AG04450 (cell line): Measurements from ENCODE around the gene DBNDD2. TPM values are rescaled to one million over a fixed set of nuclear protein-coding genes. Genes with fewer than 3 reads are reported as not detected.

Experiments used
- CTCF ChIA-PET: fragments of 300-600, 350-600 bp; formaldehyde crosslinking; extraction: SDS; loops from one replicate; lab custom pipeline; 2022; ENCODE audit warnings: antibody characterized with exemption, inconsistent platforms; lab: Charles Lee
- POLR2A ChIA-PET: fragments of 350-600 bp; formaldehyde crosslinking; extraction: SDS; loops from one replicate; lab custom pipeline; 2021; ENCODE audit warnings: antibody characterized with exemption, inconsistent platforms; lab: Yijun Ruan, JAX
- DNase-seq: peaks from one replicate; pipeline ENCODE4 v3.0.0-alpha.2; 2011; ENCODE audit warnings: low read depth, low spot score
- H3K27ac ChIP-seq: one replicate; pipeline ENCODE4 v1.5.1; 2012; ENCODE audit warnings: low read depth, low read length, control low read depth
- H3K27me3 ChIP-seq: one replicate; pipeline ENCODE4 v1.6.0; 2012; ENCODE audit warnings: low read length; ENCODE audit not compliant: control insufficient read depth, insufficient read depth
- H3K4me3 ChIP-seq: 2 replicates; pipeline ENCODE4 v1.5.1; 2011; ENCODE audit warnings: mild to moderate bottlenecking, low read depth, low read length, control low read depth
- H3K9me3 ChIP-seq: 2 replicates; pipeline ENCODE4 v1.5.1; 2012; ENCODE audit warnings: low read length; ENCODE audit not compliant: control insufficient read depth, insufficient read depth
- CTCF ChIP-seq: IDR thresholded peaks from 2 replicates; pipeline ENCODE4 v1.5.1; 2011; ENCODE audit warnings: low read depth, low read length, control low read depth, inconsistent platforms
- polyA plus RNA-seq: library from polyadenylated mRNA; depleted of rRNA; stranded (reverse); fragments of >200 nt; gene quantifications from 2 replicates; pipeline ENCODE4 v1.2.3, GENCODE V29; 2011

Gene DBNDD2
- polyA plus RNA-seq, 1 experiment: 13.8 TPM

- POLR2A ChIA-PET: interaction anchor here (0.8 to 1.5 kb wide), 2 partner anchors 30 to 44 kb away, joined by 3 to 4 read pairs; partner anchors contain the start of gene SYS1
- TF ChIP-seq CTCF: no peak
- CTCF ChIA-PET: interaction anchor here (0.9 to 2.3 kb wide), 5 partner anchors 12 to 70 kb away, joined by 3 to 14 read pairs (median 4); partner anchors contain the start of gene SYS1
- Histone ChIP-seq H3K27ac (no peak overlapping the region), H3K9me3 (no peaks in the 10 kb centered on the region), H3K27me3 (no peaks in the 10 kb centered on the region), H3K4me3 (peak overlapping the region; percentile 70)
- no peak for DNase-seq
Measured at GRCh38 chr20:45406260-45407066, 1.6 kb upstream of the DBNDD2 start.

GRCh38 chr20:45407067-45407745, 883 bp upstream of the DBNDD2 start:
- CTCF ChIA-PET: interaction anchor here (0.6 to 2.3 kb wide), 6 partner anchors 11 to 253 kb away, joined by 3 to 14 read pairs (median 4); partner anchors contain the start of gene SYS1

GRCh38 chr20:45408646-45409213, 641 bp downstream of the DBNDD2 start:
- Histone ChIP-seq H3K9me3 (no peaks in the 10 kb centered on the region), H3K27me3 (no peaks in the 10 kb centered on the region), H3K27ac (no peak overlapping the region), H3K4me3 (no peak overlapping the region)
- TF ChIP-seq CTCF: no peak
- ChIA-PET POLR2A (no interaction called here), CTCF (interaction anchor here (2.1 to 2.3 kb wide), 2 partner anchors 28 to 35 kb away, joined by 10 to 14 read pairs; no protein-coding TSS in a partner anchor)
- DNase-seq: no peak

More at GRCh38 chr20:45407067-45407745, 883 bp upstream of the DBNDD2 start:
- POLR2A ChIA-PET: interaction anchor here (0.8 to 1.5 kb wide), 2 partner anchors 29 to 44 kb away, joined by 3 to 4 read pairs; partner anchors contain the start of gene SYS1
- no peaks in the 10 kb centered on the region for H3K27me3 ChIP-seq
- no peak for DNase-seq
- no peak overlapping the region for H3K27ac ChIP-seq
- peak overlapping the region; percentile 70 for H3K4me3 ChIP-seq
- no peaks in the 10 kb centered on the region for H3K9me3 ChIP-seq
- TF ChIP-seq CTCF: no peak

- CTCF ChIA-PET: interaction anchor here (0.7 to 0.9 kb wide), 2 partner anchors 36 to 361 kb away, joined by 3 read pairs; no protein-coding TSS in a partner anchor
- Histone ChIP-seq H3K4me3 (no peak overlapping the region), H3K27me3 (no peaks in the 10 kb centered on the region), H3K27ac (no peak overlapping the region), H3K9me3 (no peaks in the 10 kb centered on the region)
- DNase-seq: no peak
- POLR2A ChIA-PET: no interaction called here
- TF ChIP-seq CTCF: no peak
Measured at GRCh38 chr20:45409521-45410272, 1.6 kb downstream of the DBNDD2 start.
